SIG-M5 (cell line): ENCODE results near the gene PILRA.
"Not testable (repeated sequence)": the region's sequence is repeated elsewhere in the genome, so short reads cannot be mapped to it uniquely, and the experiment has no call there.

Experiments used
- DNase-seq: peaks from one replicate; lab custom pipeline; 2025; lab: John Stamatoyannopoulos, UW

Gene PILRA

GRCh38 chr7:100358027-100358856 lies 15.0 kb upstream of the PILRA start, which contains the start of gene PILRB:
Gene PILRB, plus strand, starts transcription at chr7:100358117. Its CDS starts 186 bp downstream, at chr7:100358303.
- no peak for DNase-seq

GRCh38 chr7:100358857-100359212 lies 14.5 kb upstream of the PILRA start:
- DNase-seq = no peak

- no peak for DNase-seq
Observed at GRCh38 chr7:100360135-100360854, 13.0 kb upstream of the PILRA start.

- no peak for DNase-seq
Observed at GRCh38 chr7:100363098-100363497, 10.2 kb upstream of the PILRA start.

GRCh38 chr7:100363797-100364196 lies 9.5 kb upstream of the PILRA start:
- not testable (repeated sequence) for DNase-seq

- DNase-seq = no peak
Observed at GRCh38 chr7:100364480-100364879, 8.8 kb upstream of the PILRA start.

GRCh38 chr7:100365998-100366367 lies 7.3 kb upstream of the PILRA start:
- not testable (repeated sequence) for DNase-seq

- no peak for DNase-seq
Observed at GRCh38 chr7:100366411-100367250, 6.7 kb upstream of the PILRA start.

GRCh38 chr7:100367251-100367620 lies 6.1 kb upstream of the PILRA start:
- DNase-seq = no peak

- no peak for DNase-seq
Observed at GRCh38 chr7:100367676-100368613, 5.3 kb upstream of the PILRA start.

GRCh38 chr7:100369105-100369504 lies 4.2 kb upstream of the PILRA start:
- DNase-seq = peak; percentile 79

GRCh38 chr7:100370303-100370702 lies 3.0 kb upstream of the PILRA start:
- no peak for DNase-seq

- no peak for DNase-seq
Observed at GRCh38 chr7:100370746-100371145, 2.5 kb upstream of the PILRA start.

GRCh38 chr7:100371561-100372171 lies 1.6 kb upstream of the PILRA start:
- DNase-seq = no peak

GRCh38 chr7:100372256-100372655 lies 1.0 kb upstream of the PILRA start:
- peak; percentile 62 for DNase-seq

- no peak for DNase-seq
Observed at GRCh38 chr7:100372694-100373093, 593 bp upstream of the PILRA start.

- DNase-seq = not testable (repeated sequence)
Observed at GRCh38 chr7:100373870-100374598, 747 bp downstream of the PILRA start.

GRCh38 chr7:100374601-100375000 lies 1.3 kb downstream of the PILRA start:
- no peak for DNase-seq

GRCh38 chr7:100376066-100376465 lies 2.8 kb downstream of the PILRA start:
- no peak for DNase-seq

- DNase-seq = no peak
Observed at GRCh38 chr7:100378114-100378755, 4.9 kb downstream of the PILRA start.
